C4-2B (cell line): ENCODE results near the gene FRMD4A.

Experiments
- H3K27ac ChIP-seq: fragments of 450-650 bp; 2 replicates; pipeline ENCODE4 v1.5.1; 2017
- CTCF ChIP-seq: fragments of 450-650 bp; conservative IDR thresholded peaks from 2 replicates; pipeline ENCODE4 v1.5.1; 2017; ENCODE audit warnings: mild to moderate bottlenecking
- ZFX ChIP-seq: fragments of 450-650 bp; IDR thresholded peaks from 2 replicates; pipeline ENCODE4 v1.6.1; 2017

Gene FRMD4A

GRCh38 chr10:14016931-14017333 lies 313.8 kb downstream of the FRMD4A start:
- no peak for TF ChIP-seq CTCF
- TF ChIP-seq ZFX = no peak
- no peak overlapping the region for H3K27ac ChIP-seq

- H3K27ac ChIP-seq = no peak overlapping the region
- TF ChIP-seq ZFX = no peak
- TF ChIP-seq CTCF = no peak
Observed at GRCh38 chr10:14016011-14016536, 314.6 kb downstream of the FRMD4A start.

GRCh38 chr10:14014423-14014822 lies 316.3 kb downstream of the FRMD4A start:
- no peak for TF ChIP-seq ZFX
- TF ChIP-seq CTCF = no peak

GRCh38 chr10:14010769-14011574 lies 319.8 kb downstream of the FRMD4A start:
- TF ChIP-seq ZFX (no peak), CTCF (no peak)
- no peak overlapping the region for H3K27ac ChIP-seq

More at GRCh38 chr10:14014423-14014822, 316.3 kb downstream of the FRMD4A start:
- H3K27ac ChIP-seq = no peak overlapping the region

GRCh38 chr10:14010101-14010558 lies 320.6 kb downstream of the FRMD4A start:
- TF ChIP-seq CTCF (no peak), ZFX (no peak)
- no peak overlapping the region for H3K27ac ChIP-seq

GRCh38 chr10:14009371-14010100 lies 321.2 kb downstream of the FRMD4A start:
- no peak for TF ChIP-seq CTCF
- no peak for TF ChIP-seq ZFX
- H3K27ac ChIP-seq = no peak overlapping the region

- TF ChIP-seq CTCF (no peak), ZFX (no peak)
- H3K27ac ChIP-seq = no peak overlapping the region
Observed at GRCh38 chr10:14008740-14009080, 322.0 kb downstream of the FRMD4A start.
